Nephron (organoid): ENCODE measurements around the gene PITPNC1.
"Not testable (repeated sequence)": the region's sequence is repeated elsewhere in the genome, so short reads cannot be mapped to it uniquely, and the experiment has no call there.

Experiments
- H3K27ac Mint-ChIP-seq, 3 experiments: 2 replicates each; pipeline ENCODE4 v1.8.0; 2020; ENCODE audit warnings: mixed read lengths in 3 of 3, mild to moderate bottlenecking in 2 of 3, moderate library complexity in 1 of 3
- H3K27me3 Mint-ChIP-seq: 2 replicates; pipeline ENCODE4 v1.8.0; 2021; ENCODE audit warnings: low read depth, mild to moderate bottlenecking, moderate library complexity, mixed read lengths
- H3K36me3 Mint-ChIP-seq: 2 replicates; pipeline ENCODE4 v1.8.0; 2020; ENCODE audit warnings: low read depth, mixed read lengths
- H3K4me1 Mint-ChIP-seq: 2 replicates; pipeline ENCODE4 v1.8.0; 2020; ENCODE audit warnings: mixed read lengths
- H3K4me3 Mint-ChIP-seq, 3 experiments: 2 replicates each; pipeline ENCODE4 v1.8.0; 2020; ENCODE audit warnings: mild to moderate bottlenecking in 3 of 3, mixed read lengths in 3 of 3, moderate library complexity in 2 of 3
- H3K9me3 Mint-ChIP-seq: 2 replicates; pipeline ENCODE4 v1.8.0; 2020; ENCODE audit warnings: mixed read lengths
- TF ChIP-seq, protein P1 (sequence below), 3 experiments: fragments of 200-600 bp; sonication (generic); IDR thresholded peaks; one replicate each; pipeline ENCODE4 v1.5.0; 2021; ENCODE audit warnings: antibody characterized with exemption in 3 of 3; ENCODE audit not compliant: unreplicated experiment in 3 of 3

Gene PITPNC1

DNA sequence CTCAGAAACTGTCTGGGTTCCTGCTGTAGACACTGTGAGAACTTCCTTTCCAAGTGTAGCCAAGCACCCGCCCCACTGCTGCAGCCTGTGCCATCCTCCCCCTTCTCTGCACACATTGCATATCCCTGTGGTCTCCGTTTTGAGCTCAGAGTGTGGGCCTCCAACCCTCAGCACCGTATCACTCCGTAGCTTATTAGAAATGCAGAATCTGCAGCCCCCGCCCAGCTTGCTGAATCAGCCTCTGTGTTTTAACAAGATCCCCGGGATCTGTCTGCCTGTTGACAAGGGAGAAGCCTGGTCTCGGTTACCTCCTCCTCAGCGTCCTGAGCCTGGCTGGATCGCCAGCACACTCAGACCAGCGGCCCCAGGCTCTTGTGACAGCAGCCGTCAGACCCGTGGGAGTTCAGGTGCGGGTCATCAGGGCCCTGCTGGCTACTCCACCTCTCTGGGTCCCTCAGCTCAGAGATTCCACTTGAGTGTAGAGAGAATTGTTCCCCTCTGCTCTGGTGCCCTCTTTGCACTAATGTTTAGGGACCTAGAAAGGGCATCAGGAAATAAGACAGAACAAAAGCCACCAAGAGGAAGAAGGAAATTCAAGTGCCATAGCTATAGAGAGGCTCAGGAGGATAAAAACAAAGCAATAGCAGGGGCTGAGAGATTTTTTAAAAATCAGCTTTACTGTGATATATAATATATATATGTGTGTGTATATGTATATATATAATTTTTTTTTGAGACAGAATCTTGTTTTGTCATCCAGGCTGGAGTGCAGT is 92.3 kb downstream of the PITPNC1 start:
- Mint-ChIP-seq H3K9me3 (peaks cover 6% of the 10 kb centered on the region), H3K36me3 (peaks cover 5% of the 10 kb centered on the region), H3K4me3 (peak overlapping the region in 2 of 3 experiments; percentile 3 to 30), H3K4me1 (peaks cover 31% of the 10 kb centered on the region), H3K27me3 (peaks cover 7% of the 10 kb centered on the region), H3K27ac (peak overlapping the region; percentile 26 to 84 (median 61))
- TF ChIP-seq, protein P1, sequence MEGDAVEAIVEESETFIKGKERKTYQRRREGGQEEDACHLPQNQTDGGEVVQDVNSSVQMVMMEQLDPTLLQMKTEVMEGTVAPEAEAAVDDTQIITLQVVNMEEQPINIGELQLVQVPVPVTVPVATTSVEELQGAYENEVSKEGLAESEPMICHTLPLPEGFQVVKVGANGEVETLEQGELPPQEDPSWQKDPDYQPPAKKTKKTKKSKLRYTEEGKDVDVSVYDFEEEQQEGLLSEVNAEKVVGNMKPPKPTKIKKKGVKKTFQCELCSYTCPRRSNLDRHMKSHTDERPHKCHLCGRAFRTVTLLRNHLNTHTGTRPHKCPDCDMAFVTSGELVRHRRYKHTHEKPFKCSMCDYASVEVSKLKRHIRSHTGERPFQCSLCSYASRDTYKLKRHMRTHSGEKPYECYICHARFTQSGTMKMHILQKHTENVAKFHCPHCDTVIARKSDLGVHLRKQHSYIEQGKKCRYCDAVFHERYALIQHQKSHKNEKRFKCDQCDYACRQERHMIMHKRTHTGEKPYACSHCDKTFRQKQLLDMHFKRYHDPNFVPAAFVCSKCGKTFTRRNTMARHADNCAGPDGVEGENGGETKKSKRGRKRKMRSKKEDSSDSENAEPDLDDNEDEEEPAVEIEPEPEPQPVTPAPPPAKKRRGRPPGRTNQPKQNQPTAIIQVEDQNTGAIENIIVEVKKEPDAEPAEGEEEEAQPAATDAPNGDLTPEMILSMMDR (IDR thresholded peaks at IDR 0.05; ENCODE audit: unreplicated experiment in 3 of 3) = no peak

DNA sequence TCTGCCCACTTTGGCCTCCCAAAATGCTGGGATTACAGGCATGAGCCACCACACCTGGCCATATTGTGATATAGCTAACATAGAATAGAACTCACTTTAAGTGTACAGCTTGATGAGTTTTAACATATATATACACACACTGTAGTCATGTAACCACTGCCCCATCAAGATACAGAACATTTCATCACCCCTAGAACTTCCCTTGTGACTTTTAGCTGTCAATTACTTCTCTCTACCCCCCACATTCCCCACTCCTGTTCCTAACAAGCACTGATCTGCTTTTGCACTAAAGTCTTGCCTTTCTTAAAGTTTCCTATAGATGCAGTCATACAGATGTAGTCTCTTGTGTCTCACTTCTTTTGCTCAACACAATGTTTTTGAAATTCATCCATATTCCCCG is 93.1 kb downstream of the PITPNC1 start:
- H3K4me1 Mint-ChIP-seq = peaks cover 39% of the 10 kb centered on the region
- H3K36me3 Mint-ChIP-seq = peaks cover 5% of the 10 kb centered on the region
- no peak overlapping the region for H3K4me3 Mint-ChIP-seq
- peak overlapping the region in 1 of 3 experiments; percentile 12 for H3K27ac Mint-ChIP-seq
- H3K9me3 Mint-ChIP-seq = peaks cover 6% of the 10 kb centered on the region
- H3K27me3 Mint-ChIP-seq = peaks cover 10% of the 10 kb centered on the region
- TF ChIP-seq, protein P1 (IDR thresholded peaks at IDR 0.05; ENCODE audit: unreplicated experiment in 3 of 3) = no peak

DNA sequence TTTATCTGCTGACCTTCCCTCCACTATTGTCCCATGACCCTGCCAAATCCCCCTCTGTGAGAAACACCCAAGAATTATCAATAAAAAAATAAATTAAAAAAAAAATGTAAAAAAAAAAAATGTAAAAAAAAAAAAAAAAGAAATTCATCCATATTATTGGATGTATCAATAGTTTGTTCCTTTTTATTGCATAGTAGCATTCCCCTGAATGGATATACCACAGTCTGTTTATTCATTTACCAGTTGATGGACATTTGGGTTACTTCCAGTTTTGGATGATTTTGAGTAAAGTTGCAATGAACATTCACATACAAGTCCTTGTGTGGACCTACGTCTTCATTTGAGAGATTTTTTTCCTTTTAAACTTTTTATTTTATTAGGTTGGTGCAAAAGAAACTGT is 94.0 kb downstream of the PITPNC1 start:
- Mint-ChIP-seq H3K27ac (no peak overlapping the region), H3K4me1 (peaks cover 47% of the 10 kb centered on the region), H3K4me3 (no peak overlapping the region), H3K36me3 (peaks cover 5% of the 10 kb centered on the region), H3K27me3 (peaks cover 10% of the 10 kb centered on the region), H3K9me3 (peaks cover 6% of the 10 kb centered on the region)
- TF ChIP-seq, protein P1 (IDR thresholded peaks at IDR 0.05; ENCODE audit: unreplicated experiment in 3 of 3) = no peak

DNA sequence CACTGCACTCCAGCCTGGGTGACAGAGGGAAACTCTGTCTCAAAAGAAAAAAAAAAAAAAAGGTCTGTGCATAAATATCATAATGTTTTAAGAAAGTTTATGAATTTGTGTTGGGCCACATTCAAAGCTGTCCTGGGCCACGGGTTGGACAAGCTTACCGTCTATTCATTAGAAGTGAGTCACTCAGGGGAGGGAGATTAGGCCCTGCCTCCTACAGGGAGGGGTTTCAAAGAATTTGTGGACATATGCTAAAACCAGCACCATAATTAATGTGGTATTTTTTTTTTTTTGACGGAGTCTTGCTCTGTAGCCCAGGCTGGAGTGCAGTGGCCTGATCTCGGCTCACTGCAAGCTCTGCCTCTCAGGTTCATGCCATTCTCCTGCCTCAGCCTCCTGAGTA is 95.5 kb downstream of the PITPNC1 start:
- not testable (repeated sequence) for H3K36me3 Mint-ChIP-seq, H3K4me3 Mint-ChIP-seq
- H3K27me3 Mint-ChIP-seq = peaks cover 12% of the 10 kb centered on the region

DNA sequence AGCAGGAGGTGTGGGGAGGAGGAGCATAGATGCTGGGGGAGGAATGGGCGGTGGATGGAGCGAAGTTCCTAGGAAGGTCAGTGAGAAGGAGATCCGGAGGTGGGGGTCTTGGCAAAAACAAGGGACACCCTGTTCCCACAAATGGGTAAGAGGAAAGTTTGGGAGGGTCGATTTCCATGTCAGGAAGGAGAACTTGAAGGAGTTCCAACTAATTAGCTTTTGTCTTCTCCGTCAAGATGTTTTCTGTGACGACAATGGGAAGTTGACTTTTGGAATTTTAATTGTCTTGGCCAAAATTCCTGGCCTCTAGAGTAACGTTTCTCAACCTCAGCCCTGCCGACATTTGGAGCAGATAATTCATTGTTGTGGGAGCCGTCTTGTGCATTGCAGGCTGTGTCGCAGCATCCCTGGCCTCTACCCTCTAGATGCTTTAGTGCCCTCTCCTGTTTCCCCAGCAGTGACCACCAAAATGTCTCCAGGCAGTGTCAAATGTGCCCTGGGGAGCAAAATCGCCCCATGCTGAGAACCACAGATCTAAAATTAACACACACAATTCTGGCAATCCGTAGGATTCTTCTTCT is 97.1 kb downstream of the PITPNC1 start:
- Mint-ChIP-seq H3K4me3 (no peak overlapping the region), H3K4me1 (peaks cover 44% of the 10 kb centered on the region), H3K27me3 (peaks cover 17% of the 10 kb centered on the region), H3K36me3 (peaks cover 5% of the 10 kb centered on the region), H3K27ac (peak overlapping the region; percentile 6 to 76 (median 42)), H3K9me3 (peaks cover 6% of the 10 kb centered on the region)
- TF ChIP-seq, protein P1 (IDR thresholded peaks at IDR 0.05; ENCODE audit: unreplicated experiment in 3 of 3) = no peak

More for the DNA sequence above, 95.5 kb downstream of the PITPNC1 start:
- not testable (repeated sequence) for H3K9me3 Mint-ChIP-seq, H3K27ac Mint-ChIP-seq
- H3K4me1 Mint-ChIP-seq = peaks cover 38% of the 10 kb centered on the region

DNA sequence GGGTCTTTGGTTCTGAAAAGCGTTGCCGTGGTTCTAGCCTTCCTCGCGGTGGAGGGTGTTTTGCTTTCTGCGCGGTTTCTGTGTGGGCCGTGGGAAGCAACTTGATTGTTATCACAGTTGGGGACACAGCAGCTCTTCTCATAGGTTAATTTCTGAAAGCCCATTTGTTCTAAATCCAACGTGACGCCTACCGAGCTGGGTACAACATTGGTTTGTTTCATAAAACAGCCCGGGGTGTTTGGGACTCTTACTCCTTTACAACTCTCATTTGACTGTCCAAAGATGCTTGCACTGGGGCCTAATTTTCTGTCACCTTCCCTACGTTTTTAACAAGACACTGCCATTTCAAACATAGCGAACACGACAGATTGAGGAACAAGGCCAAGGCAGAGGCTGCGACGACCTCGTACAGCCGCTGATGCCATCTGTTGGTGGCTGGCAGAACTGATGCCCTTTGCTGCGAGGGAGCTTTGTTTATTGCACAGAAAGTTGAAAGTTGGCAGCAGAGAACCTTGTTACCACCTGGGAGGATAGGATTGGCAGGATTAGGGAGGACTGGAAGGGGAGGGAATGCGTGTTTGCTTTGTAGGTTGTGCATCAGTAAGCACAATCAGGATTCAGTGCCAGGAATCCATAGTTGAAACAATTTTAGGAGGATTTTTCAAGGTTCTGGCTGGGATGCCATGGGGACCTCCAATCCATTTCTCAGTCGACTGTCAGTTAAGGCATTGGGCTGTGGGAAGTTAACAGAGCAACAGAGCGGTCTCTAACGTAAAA is 98.3 kb downstream of the PITPNC1 start:
- TF ChIP-seq, protein P1 (IDR thresholded peaks at IDR 0.05; ENCODE audit: unreplicated experiment in 3 of 3) = peak; percentile 74 to 83 (median 79)
- H3K4me1 Mint-ChIP-seq = peaks cover 41% of the 10 kb centered on the region
- peak overlapping the region; percentile 23 to 64 (median 42) for H3K27ac Mint-ChIP-seq

More for the DNA sequence above, 98.3 kb downstream of the PITPNC1 start:
- H3K36me3 Mint-ChIP-seq = peaks cover 5% of the 10 kb centered on the region
- H3K4me3 Mint-ChIP-seq = peak overlapping the region in 1 of 3 experiments; percentile 1
- H3K9me3 Mint-ChIP-seq = peaks cover 6% of the 10 kb centered on the region
- peaks cover 17% of the 10 kb centered on the region for H3K27me3 Mint-ChIP-seq
